NCI-H526 treated with DMSO at 0.1 percent for 48 hours (cell line): ENCODE data around the gene YWHAB.
A peak's percentile ranks its signal among the peaks of the same experiment; 100 is the strongest.
"Not testable (repeated sequence)": the region's sequence is repeated elsewhere in the genome, so short reads cannot be mapped to it uniquely, and the experiment has no call there.

Experiments used
- DNase-seq: peaks from one replicate; lab custom pipeline; 2025; lab: John Stamatoyannopoulos, UW

The YWHAB gene

DNA sequence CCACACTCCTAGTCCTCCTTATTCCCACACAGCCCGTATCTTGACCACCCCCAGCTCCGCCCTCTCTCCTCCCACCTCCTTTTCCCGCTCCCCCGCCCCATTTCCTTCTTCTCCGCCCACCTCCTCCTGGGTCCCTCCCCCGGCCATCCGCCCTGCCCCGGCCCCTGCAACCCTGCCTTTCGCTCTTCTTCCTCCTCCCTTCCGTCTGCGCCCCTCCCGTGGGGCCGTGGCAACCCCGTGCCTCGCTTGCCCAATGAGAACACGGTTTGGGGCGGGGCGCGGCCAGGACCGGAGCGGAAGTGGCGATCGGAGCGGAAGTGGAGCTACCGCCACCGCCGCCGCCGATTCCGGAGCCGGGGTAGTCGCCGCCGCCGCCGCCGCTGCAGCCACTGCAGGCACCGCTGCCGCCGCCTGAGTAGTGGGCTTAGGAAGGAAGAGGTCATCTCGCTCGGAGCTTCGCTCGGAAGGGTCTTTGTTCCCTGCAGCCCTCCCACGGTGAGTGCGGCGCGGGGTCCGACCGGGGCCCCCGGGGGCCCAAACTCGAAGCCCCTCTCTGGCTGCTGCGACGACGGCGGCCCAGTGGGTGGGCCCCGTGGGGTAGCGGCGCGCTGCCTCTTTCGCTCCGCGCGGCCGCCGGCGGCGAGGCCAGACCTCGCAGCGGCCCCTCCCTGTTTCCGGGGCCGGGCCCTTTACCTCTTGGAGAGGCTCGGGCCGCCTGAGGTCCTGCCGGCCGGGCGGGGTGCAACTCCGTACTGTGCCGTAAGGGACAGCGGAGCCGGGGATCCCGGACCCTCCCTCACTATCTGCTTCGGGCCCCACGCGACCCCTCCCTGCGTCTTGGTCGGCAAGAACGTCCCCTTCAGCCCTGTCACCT lies at the start of gene YWHAB:
TSS of gene YWHAB (plus strand) at position 314 of the 874 bp plus-strand sequence. CDS start 15,829 bp downstream, outside the sequence.
- peak; percentile 98 for DNase-seq

DNA sequence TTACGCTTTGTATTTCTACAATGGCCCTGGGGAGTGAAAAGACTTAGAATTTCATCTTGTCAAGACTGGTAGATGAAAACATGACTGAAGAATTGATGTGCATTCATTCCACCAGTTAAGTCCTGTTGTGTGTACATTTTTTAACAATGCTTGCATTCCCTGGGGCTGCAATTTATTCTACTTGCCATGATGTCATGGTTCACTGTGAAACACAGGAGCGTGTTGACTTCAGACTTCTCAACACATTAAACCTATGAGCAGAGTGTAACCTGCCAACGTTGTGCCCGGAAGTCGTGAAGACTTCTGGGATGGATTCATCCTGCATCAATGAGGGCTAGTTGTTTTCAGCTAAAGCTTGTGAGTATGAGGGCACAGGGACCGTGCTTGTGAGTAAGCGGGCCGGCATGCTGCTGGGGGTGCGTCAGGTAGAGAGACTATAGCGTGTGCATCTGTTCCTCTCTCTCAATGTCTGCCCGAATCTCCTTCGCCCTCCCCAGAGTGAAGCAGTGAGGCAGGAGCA lies 48.8 kb upstream of the YWHAB start:
- DNase-seq: no peak

DNA sequence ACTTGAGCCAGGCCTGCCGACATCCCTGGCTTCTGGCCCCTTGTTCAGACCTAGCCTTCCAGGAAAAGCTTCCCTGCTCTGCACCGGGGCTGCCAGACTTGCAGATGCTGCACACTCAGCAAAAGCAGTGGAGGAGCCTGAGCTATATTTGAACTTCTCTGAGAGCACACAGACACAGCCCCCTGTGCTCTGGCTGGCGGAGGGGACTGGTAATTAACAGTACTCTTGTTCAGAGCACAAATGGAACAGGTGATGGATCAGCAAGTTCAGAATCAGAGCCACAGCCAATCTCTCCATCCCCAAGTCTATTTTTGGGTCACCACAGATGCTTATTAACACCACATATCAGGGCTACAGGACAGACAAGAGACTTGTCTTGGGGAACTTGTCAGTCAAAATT lies 47.6 kb upstream of the YWHAB start:
- no peak for DNase-seq

DNA sequence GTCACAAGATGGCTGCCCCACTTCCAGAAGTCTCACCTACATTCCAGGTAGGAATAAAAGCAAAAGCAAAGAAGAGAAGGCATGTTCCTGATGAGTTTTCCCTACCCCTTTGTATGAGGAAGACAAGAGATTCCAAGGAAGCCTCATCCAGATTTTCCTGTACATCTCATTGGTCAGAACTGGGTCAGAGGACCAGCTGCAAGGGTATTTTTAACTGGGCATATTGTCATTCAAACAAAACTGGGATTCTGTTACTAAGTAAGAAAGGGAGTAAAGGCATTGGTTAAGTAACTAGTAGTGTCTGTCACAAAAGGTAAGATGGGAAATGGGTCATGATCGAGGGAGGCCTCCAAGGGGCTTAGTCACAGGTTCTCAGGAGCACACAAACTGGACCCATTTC lies 47.0 kb upstream of the YWHAB start:
- DNase-seq: no peak

DNA sequence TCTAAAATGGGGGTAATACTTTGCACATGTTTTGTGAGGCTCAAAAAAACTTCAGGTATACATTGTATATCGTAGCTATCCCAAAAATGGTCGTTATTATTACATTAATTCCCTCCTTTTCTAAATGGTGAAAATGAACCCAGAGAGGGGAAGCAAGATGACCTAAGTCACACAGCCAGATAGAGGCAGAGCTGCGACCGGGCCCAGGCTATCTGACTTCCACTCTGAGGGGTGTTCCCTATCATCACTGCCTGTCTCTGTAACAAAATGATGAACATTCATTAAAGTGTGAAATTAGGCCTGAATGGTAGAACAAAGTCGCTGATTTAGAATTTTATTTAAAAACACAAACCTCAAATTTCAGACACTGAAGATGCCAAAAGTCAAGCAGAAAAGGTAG lies 46.0 kb upstream of the YWHAB start:
- DNase-seq: no peak

DNA sequence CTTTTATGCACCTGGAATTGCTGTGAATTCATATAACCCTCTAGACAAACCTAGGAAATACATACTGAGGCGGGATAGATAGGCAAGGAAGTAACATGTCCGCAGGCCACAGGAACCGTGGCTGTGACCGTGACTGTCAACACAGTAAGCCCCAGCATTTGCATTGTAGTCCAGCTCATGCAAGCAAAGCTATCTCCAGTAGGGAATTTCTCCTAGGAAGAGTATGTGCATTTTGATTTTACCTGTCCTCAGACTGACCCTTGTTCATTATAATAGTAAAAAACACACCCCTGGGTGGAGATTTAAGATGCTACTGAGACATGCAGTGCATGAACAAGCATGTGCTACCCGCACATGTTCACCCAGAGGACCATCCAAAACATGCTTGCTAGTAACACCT lies 44.7 kb upstream of the YWHAB start:
- DNase-seq: no peak

DNA sequence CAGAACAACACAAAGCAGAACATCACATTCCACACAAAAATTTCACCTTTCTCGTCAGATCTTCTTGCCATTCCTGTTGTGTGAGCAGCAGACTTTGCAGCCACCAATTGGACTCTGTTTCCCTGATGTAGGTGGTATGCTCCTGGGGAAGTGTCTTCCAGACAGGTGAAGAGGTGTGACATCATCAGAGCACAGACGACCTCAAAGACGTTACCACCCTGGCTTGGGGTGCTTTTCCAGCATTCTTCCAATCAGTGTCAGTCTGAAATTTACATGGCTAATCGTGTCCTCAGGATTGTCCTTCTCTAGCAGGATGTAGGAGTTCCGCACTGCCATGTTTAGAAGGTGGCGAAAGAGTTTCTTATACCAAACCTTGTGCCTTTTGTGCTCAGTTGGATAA lies 43.5 kb upstream of the YWHAB start:
- DNase-seq: no peak

DNA sequence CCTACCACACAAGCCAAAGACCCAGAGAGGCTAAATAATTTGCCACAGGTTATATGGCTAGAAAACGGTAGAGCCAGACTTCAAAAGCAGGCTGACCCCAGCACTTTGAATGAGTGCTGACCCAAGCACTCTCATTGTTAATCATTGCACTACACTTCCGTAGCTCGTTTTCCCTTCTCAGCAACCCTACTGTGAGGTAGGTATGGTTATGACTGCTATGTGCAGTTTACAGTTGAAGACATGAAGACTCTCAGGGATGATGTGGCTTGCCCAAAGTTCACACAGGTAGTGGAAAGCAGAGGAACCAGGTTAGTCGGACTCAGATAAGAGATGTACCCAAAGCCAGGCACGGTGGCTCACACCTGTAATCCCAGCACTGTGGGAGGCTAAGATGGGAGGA lies 41.6 kb upstream of the YWHAB start:
- no peak for DNase-seq

DNA sequence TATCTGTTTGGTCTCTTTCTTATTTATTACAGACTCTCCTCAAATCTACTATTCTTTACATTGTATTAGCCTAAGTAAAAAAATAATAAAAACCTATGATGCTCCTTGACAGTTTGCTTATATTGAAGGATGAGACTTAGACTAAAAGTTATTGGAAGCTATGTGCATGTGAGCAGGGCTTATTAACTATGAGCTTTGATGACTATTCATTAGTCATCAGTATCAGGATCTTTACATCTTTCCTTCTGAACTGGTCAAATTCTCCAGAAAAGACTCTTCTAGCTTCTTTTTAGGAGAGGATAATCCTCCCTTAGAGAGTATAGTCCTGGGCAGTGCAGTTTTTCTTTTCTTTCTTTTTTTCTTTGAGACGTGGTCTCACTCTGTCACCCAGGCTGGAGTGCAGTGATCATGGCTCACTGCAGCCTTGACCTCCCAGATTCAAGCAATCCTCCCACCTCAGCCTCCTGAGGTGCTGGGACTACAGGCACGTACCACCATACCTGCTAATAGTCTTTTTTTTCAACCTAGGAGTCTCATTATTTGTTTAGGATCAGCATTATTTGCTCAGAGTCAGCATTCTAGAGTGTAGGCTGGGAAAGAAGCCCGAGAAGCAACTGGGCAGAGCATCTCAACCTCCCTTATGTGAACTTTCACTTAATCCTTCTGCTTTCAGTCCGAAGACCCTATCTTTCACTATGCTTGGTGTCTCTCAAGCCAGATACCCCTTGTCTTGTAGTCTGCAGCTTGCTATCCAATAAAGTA lies 37.1 kb upstream of the YWHAB start:
- DNase-seq: no peak

DNA sequence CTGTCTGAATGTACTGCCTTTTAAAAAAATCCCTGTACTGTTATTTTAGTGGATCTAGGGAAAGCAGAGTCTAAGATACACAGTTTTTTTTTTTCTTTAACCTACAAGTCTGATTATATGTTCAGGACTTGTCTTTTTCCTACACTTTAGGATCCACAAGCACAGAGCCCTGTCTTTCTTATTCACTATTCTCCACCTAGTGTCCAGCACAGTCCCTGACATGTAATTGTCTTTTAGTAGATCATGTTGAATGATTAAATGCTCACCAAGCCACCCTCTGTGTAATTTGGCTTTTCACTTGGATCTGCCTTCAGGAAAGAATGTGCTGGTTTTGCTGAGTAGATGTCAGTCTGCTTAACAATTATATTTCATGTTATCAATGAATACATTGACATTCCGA lies 35.8 kb upstream of the YWHAB start:
- DNase-seq: no peak

DNA sequence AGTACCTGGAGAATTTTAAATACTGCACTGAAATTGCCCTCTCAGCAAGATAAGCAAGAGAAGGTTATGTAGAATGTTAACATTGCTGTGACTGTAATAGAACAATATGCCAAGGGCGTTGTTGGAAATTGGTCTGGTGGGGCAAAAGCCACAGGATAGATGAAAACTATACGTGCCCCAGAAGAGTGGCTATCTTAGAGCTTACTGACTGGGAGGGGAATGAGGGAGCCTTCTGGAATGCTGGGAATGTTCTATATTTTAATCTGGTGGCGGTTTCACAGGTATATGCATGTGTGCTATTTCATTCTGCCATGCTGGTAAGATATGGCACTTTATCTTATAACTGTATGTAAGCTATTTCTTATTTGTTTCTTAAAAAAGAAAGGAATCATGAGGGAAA lies 35.2 kb upstream of the YWHAB start:
- no peak for DNase-seq

DNA sequence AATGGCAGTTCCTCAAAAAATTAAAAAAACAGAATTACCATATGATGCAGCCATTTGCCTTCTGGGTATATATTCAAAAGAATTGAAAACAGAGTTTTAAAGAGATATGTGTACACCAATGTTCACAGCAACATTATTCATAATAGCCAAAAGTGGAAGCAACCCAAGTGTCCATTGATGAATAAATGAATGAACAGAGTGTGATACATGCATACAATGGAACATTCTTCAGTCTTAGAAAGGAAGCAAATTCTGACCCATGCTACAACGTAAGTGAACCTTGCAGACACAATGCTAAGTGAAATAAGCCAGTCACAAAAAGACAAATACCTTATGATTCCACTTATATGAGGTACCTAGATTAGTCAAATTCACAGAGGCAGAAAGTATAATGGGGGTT lies 34.7 kb upstream of the YWHAB start:
- no peak for DNase-seq

DNA sequence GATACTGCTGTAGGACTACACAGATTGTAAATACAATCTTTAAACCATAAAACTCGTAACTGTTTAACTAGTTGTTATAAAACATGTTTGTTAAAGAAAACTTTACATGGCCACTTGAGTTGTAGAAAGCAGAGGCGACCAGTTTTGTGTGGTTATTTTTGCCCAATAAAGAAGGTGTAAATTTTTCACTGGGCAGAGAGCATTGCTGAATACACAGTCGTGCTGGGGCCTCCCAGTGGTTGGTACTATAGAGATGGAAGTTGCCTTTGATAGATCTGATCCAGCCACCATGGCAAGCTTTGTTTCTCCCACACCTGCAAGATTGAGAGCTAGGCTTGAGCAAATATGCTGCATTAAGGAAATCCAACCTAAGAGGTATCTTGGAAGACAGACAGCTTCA lies 34.0 kb upstream of the YWHAB start:
- no peak for DNase-seq

DNA sequence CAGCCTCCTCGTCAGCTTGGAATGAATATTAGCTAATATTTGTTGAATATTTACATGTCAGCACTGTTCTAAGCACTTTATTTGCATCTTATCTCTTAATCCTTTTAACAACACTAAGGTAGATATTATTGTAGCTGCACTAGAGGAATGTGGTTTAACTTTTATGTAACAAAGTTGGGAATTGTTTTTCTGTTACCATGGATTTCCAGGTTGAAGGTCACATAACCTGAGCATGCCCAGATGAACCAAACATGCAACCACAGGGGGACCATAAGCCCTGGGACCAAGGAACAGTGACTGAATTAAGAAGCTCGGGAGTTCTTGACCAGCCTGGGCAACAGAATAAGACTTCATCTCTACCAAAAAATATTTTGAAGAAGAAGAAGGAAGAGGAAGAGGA lies 29.1 kb upstream of the YWHAB start:
- DNase-seq: no peak

DNA sequence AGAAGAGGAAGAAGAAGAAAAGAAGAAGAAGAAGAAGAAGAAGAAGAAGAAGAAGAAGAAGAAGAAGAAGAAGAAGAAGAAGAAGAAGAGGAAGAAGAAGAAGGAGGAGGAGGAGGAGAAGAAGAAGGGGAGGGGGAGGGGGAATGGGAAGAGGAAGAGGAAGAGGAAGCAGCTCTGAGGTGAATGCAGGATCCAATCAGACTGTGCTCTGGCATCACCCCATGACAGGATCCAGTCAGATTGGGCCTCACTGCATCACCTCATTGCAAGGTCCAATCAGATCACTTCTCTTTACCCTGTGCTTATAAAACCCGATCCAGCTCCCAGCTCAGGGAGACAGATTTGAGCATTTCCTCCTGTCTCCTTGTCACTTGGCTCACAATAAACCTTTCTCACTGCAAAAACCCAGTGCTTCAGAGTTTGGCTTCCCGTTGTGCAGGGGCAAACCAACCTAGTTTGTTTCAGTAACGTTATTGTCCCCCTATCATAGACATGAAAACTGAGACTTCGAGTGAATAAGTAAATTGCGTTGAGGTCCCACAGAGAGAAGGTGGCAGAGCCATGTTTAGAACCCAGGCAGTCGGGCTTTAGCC lies 28.6 kb upstream of the YWHAB start:
- no peak for DNase-seq

DNA sequence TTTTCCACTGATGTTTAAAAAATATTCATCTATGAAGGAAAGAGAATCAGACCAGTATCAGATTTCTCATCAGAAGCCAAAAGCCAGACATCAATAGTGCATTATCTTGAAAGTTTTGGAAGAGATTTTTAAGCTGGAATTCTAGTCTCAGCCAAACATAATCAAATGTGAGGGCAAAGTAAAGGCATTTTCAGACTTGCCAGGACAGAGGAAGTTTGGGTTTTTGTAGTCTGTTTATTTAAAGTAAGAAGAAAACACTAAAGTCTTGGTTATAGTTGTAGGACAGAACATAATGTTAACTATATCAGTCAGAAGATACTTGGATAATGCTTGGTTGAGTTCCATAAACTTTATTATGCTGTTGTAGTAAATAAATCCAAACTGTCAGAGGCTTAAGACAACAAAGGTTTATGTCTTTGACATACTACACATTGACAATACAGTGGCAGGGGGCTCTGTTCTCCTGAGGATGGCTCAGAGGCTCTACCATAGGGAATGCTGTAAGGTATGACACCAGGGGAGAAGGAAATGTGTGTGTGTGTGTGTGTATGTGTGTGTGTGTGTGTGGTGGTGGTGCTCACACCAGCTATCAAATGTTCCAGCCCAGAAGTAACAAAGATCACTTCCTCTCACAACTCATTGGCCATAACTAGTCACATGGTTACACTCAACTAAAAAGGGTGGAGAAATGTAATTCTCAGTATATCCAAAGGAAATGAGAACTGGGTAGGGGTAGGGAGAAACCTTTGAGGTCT lies 26.7 kb upstream of the YWHAB start:
- no peak for DNase-seq

DNA sequence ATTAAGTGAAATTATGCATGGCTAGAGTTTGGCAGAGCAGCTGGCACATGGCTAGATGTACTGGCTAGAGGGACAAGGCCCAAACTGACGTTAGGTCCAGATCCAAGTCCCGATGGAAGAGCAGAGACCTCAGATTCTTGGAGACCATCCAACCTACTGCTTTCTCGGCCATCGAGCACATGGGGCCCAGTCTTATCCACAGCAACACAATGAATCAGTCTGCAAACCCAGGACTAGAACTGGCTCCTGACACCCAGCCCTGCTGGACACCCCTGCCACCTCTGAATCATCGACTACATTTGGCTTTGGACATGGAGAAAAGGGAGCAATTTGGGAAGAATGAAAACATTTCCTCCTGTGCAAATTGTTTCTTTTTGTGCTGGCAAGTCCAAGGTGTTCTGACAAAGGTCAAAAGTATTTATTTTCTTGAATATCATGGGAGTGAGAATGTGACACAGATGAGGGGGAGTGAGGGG lies 23.9 kb upstream of the YWHAB start:
- no peak for DNase-seq

DNA sequence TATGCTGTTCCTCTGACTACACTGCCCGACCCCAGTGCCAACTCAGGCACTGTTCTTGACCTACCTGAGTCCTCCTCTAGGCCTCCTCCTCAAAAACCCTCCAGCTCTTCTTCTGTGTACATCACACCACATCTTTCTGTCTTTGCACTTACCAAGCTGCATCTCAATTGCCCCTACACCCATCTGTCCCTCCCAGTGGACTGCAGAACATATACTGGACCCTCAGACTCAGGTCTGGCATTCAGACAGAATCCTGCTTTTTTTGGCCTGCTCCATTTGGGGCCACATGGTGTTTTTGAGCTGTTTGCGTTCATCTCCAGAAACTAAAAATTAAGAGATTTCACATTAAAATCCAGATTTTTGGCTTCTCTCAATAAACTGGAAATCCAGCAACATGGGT lies 23.2 kb upstream of the YWHAB start:
- DNase-seq: no peak

DNA sequence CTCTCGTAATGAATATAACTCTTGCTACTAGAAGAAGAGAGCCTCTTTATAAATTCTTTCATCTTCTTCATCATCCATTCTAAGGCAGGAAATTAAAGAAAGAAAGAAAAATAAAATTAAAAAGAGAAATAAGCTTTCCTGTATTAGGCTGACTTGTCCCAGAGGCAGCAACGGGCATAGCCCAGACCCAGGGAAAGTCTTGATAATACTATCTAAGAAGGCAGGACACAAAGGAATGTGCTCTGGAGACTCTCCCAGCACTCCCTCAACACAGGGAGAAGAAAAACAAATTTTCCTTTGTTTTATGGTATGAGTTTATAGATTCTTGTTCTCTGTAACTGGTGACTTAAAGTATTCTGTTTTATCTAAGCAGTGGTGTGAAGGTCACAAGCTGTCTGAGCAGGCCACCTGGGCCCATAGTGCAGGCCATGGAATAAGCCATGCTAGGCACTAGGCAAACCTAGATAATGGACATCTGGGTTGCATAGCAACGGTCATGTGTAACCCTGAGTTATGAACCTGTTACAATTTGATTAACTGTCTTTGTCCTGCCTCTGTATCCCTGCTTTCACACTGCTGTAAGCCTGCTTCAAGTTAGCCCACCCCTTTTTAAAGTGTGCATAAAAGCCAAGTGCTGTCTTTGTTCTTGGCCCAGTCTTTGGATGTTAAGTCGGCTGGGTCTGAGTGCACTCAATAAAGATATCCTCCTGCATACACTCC lies 22.0 kb upstream of the YWHAB start:
- not testable (repeated sequence) for DNase-seq

DNA sequence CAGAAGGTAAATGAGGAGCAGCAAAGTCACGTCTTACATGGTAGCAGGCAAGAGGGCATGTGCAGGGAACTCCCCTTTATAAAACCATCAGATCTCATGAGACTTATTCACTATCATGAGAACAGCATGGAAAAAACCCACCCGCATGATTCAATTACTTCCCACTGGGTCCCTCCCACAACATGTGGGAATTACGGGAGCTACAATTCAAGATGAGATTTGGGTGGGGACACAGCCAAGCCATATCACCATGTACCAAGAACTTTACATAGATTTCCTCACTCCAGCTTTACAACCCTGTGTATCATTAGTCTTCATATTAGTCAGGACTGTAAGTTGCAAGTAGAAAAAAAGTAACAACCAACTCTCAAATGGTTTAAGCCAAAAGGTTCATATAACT lies 21.0 kb upstream of the YWHAB start:
- DNase-seq: not testable (repeated sequence)

DNA sequence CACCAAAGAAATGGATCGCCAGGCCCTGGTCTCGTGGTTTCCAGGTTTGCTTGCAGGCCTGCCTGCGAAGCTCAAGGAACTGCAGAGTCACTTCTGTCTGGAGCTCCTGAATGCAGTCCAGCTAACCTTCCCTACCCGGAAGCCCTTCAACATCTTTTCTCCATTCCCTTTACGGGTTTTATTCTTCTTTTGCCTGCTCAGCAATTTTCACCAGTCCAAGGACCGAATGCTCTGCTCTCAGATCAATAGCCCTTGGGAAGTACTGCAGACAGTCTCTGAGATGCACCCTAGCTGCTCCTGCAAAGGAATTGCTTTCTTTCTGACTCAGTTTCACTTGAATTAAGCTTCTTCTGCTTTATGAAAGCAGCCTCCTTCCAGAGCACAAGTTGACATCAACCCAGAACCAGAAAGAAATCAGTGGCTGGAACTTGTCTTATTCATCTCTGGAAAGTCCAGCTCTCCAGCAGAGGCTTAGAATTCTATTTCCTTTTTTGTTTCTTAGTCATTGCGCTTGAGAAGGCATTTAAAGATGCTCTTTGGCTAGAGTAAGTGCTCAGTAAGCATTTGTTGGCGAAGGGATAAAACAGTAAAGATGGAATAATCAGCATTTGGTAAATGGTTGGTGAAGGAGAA lies 18.7 kb upstream of the YWHAB start:
- DNase-seq: no peak
